Upper lobe of left lung (tissue), 4 donors: ENCODE measurements around the gene GAS2.

Experiments used
- CTCF ChIP-seq, 6 experiments: fragments of 450-650 bp in 4 of 6; fragments of 200-600 bp in 2 of 6; sonication (generic) in 2 of 6; IDR thresholded peaks; one replicate each; pipeline ENCODE4 v1.5.1; 2016 to 2019; ENCODE audit warnings: antibody characterized with exemption in 6 of 6
- EP300 ChIP-seq, 4 donors: sonication (generic); formaldehyde crosslinking; IDR thresholded peaks; one replicate each; pipeline ENCODE4 v1.5.1; 2017; ENCODE audit warnings: antibody characterized with exemption in 4 of 4, control low read depth in 2 of 4
- POLR2A ChIP-seq, 4 donors: fragments of 450-650 bp; IDR thresholded peaks; one replicate each; pipeline ENCODE4 v1.5.1; 2016 to 2017; ENCODE audit warnings: antibody characterized with exemption in 4 of 4, mild to moderate bottlenecking in 2 of 4
- POLR2AphosphoS5 ChIP-seq, 2 donors: sonication (generic); formaldehyde crosslinking; IDR thresholded peaks; one replicate each; pipeline ENCODE4 v1.5.1; 2017; ENCODE audit warnings: antibody characterized with exemption in 2 of 2

- no peak for TF ChIP-seq CTCF (IDR thresholded peaks at IDR 0.05)
- TF ChIP-seq POLR2AphosphoS5 (IDR thresholded peaks at IDR 0.05) = no peak
- no peak for TF ChIP-seq POLR2A (IDR thresholded peaks at IDR 0.05)
- TF ChIP-seq EP300 (IDR thresholded peaks at IDR 0.05) = no peak
These were observed 10.9 kb downstream of the GAS2 start for GRCh38 chr11:22677153-22677903.
